GM12878 (cell line): ENCODE data around the gene PLA2G10. TPM values are rescaled to one million over a fixed set of nuclear protein-coding genes. Genes with fewer than 3 reads are reported as not detected.

Experiments used
- BHLHE40 ChIP-seq, 2 experiments: fragments of 450-650 bp in 1 of 2; IDR thresholded peaks; 2 replicates each; pipeline ENCODE4 v1.6.1; 2011 to 2017; ENCODE audit warnings: low read depth in 2 of 2, borderline replicate concordance in 1 of 2, improper control_type of control experiment in 1 of 2, low read length in 1 of 2, mild to moderate bottlenecking in 1 of 2
- CHD2 ChIP-seq: IDR thresholded peaks from 2 replicates; pipeline ENCODE4 v1.6.1; 2011; ENCODE audit warnings: low read depth, low read length, improper control_type of control experiment, borderline replicate concordance
- DPF2 ChIP-seq: fragments of 450-650 bp; IDR thresholded peaks from 2 replicates; pipeline ENCODE4 v1.6.1; 2017; ENCODE audit warnings: mild to moderate bottlenecking
- MYB ChIP-seq: fragments of 150-350 bp; IDR thresholded peaks from 2 replicates; pipeline ENCODE4 v1.6.1; 2014; ENCODE audit warnings: mild to moderate bottlenecking, low read depth, low read length, borderline replicate concordance
- MYC ChIP-seq: IDR thresholded peaks from 2 replicates; pipeline ENCODE4 v1.6.1; 2011; ENCODE audit warnings: mild to moderate bottlenecking, low read length, moderate library complexity, inconsistent platforms; ENCODE audit not compliant: insufficient read depth, insufficient replicate concordance, insufficient read length, severe bottlenecking
- NBN ChIP-seq: fragments of 450-650 bp; IDR thresholded peaks from 2 replicates; pipeline ENCODE4 v1.6.1; 2016
- POU2F2 ChIP-seq: IDR thresholded peaks from 3 replicates; pipeline ENCODE4 v1.6.1; 2011; ENCODE audit warnings: low read depth, mild to moderate bottlenecking, low read length, borderline replicate concordance
- RAD51 ChIP-seq: fragments of 450-650 bp; IDR thresholded peaks from 2 replicates; pipeline ENCODE4 v1.6.1; 2016; ENCODE audit warnings: moderate library complexity, mild to moderate bottlenecking, inconsistent platforms
- STAT1 ChIP-seq: fragments of 450-650 bp; conservative IDR thresholded peaks from 2 replicates; pipeline ENCODE4 v1.6.1; 2014; ENCODE audit warnings: antibody characterized with exemption, mild to moderate bottlenecking
- TCF7 ChIP-seq: IDR thresholded peaks from 2 replicates; pipeline ENCODE4 v1.6.1; 2014; ENCODE audit warnings: antibody characterized with exemption, borderline replicate concordance
- WRNIP1 ChIP-seq: IDR thresholded peaks from 2 replicates; pipeline ENCODE4 v1.6.1; 2011; ENCODE audit warnings: low read depth, low read length, improper control_type of control experiment, borderline replicate concordance
- polyA plus RNA-seq, 11 experiments: library from polyadenylated mRNA; depleted of rRNA in 4 of 11; unstranded in 6 of 11; stranded (reverse) in 5 of 11; fragments of >200 nt; fragmentation: Nextera tagmentation in 4 of 11; fragmentation: Illumina TruSeq in 1 of 11; extraction: Ambion mirVana in 4 of 11; extraction: Trizol in 1 of 11; gene quantifications; 1 replicate in 1 of 11; 2 replicates in 10 of 11; pipeline versions ENCODE4 v1.2.1 to v1.2.3, GENCODE V29; 2011 to 2016; ENCODE audit warnings: inconsistent platforms in 2 of 11, missing spikeins in 2 of 11, low read depth in 1 of 11
- total RNA-seq, 4 experiments: library from RNA; depleted of rRNA in 3 of 4; stranded (reverse); fragments of >200 nt in 3 of 4; fragmentation: Illumina TruSeq in 1 of 4; extraction: Trizol in 1 of 4; gene quantifications; 2 replicates each; pipeline versions ENCODE4 v1.2.1 to v1.2.3, GENCODE V29; 2013 to 2021
- TF ChIP-seq, protein P1 (sequence below): fragments of 450-650 bp; IDR thresholded peaks from 2 replicates; pipeline ENCODE4 v1.6.1; 2017; ENCODE audit warnings: low read depth, mild to moderate bottlenecking, moderate library complexity
- TF ChIP-seq, protein P2 (sequence below): IDR thresholded peaks from 2 replicates; pipeline ENCODE4 v1.6.1; 2011; ENCODE audit warnings: low read depth, mild to moderate bottlenecking, low read length, moderate library complexity, borderline replicate concordance; ENCODE audit errors: extremely low read depth
- TF ChIP-seq, protein P3 (sequence below): fragments of 450-650 bp; IDR thresholded peaks from 2 replicates; pipeline ENCODE4 v1.6.1; 2017; ENCODE audit warnings: antibody characterized with exemption, mild to moderate bottlenecking, moderate library complexity

The PLA2G10 gene
- total and polyA plus RNA-seq, 10 of the 15 experiments (the other 5 are each of a cell fraction or from before 2014, with no cell fraction given), result not detected

DNA sequence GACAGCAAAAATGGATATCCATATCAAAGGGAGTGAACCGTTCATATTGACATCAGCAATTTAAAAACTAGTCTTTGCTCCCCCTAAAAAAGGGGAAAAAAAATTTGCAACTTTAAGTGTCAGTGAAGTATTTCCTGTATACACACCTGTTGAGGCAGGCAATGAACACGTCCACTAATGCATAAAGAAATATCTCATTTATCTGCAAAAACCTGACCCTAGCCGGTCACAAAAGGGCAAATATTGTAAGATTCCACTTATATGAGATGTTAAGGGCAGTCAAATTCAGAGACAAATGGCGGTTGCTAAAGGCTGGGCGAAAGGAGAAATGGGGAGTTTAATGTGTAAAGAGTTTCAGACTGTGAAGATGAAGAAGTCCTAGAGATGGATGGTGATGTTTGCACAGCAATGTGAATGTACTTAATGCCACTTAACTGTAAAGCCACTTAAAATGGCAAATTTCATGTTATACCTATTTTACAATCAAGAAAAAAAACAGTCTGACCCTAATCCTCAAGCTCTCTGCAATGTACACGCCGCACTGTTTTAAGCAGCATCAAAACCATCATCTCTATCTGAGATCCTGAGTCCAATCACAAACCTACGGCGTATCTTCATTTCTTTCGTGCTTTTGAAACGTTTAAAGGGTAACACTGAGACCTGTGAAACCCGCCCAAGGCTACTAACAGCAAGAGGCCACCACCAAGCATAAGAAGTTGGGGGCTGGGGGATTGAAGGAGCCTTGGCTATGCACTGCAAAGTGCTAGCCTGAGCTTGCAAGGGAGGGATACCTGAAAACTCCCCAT lies 65.1 kb downstream of the PLA2G10 start (continued):
- TF ChIP-seq, protein P1, sequence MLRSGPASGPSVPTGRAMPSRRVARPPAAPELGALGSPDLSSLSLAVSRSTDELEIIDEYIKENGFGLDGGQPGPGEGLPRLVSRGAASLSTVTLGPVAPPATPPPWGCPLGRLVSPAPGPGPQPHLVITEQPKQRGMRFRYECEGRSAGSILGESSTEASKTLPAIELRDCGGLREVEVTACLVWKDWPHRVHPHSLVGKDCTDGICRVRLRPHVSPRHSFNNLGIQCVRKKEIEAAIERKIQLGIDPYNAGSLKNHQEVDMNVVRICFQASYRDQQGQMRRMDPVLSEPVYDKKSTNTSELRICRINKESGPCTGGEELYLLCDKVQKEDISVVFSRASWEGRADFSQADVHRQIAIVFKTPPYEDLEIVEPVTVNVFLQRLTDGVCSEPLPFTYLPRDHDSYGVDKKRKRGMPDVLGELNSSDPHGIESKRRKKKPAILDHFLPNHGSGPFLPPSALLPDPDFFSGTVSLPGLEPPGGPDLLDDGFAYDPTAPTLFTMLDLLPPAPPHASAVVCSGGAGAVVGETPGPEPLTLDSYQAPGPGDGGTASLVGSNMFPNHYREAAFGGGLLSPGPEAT, result no peak
- TF ChIP-seq CHD2, result no peak
- no peak for TF ChIP-seq TCF7
- TF ChIP-seq MYB, result no peak
- no peak for TF ChIP-seq MYC
- no peak for TF ChIP-seq BHLHE40 (IDR thresholded peaks at IDR 0.05; ENCODE audit: borderline replicate concordance in 1 of 2, low read depth in 2 of 2, low read length in 1 of 2)
- TF ChIP-seq, protein P2, sequence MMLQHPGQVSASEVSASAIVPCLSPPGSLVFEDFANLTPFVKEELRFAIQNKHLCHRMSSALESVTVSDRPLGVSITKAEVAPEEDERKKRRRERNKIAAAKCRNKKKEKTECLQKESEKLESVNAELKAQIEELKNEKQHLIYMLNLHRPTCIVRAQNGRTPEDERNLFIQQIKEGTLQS, result no peak
- TF ChIP-seq WRNIP1, result no peak
- no peak for TF ChIP-seq DPF2
- TF ChIP-seq RAD51, result no peak
- no peak for TF ChIP-seq NBN
- no peak for TF ChIP-seq POU2F2
- TF ChIP-seq, protein P3, sequence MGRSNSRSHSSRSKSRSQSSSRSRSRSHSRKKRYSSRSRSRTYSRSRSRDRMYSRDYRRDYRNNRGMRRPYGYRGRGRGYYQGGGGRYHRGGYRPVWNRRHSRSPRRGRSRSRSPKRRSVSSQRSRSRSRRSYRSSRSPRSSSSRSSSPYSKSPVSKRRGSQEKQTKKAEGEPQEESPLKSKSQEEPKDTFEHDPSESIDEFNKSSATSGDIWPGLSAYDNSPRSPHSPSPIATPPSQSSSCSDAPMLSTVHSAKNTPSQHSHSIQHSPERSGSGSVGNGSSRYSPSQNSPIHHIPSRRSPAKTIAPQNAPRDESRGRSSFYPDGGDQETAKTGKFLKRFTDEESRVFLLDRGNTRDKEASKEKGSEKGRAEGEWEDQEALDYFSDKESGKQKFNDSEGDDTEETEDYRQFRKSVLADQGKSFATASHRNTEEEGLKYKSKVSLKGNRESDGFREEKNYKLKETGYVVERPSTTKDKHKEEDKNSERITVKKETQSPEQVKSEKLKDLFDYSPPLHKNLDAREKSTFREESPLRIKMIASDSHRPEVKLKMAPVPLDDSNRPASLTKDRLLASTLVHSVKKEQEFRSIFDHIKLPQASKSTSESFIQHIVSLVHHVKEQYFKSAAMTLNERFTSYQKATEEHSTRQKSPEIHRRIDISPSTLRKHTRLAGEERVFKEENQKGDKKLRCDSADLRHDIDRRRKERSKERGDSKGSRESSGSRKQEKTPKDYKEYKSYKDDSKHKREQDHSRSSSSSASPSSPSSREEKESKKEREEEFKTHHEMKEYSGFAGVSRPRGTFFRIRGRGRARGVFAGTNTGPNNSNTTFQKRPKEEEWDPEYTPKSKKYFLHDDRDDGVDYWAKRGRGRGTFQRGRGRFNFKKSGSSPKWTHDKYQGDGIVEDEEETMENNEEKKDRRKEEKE, result no peak
- no peak for TF ChIP-seq STAT1
